HCT116 (cell line): Measurements from ENCODE around the gene IRF9. TPM values are rescaled to one million over a fixed set of nuclear protein-coding genes. Genes with fewer than 3 reads are reported as not detected.

Source experiments
- ATAC-seq: fragments of 200-7000 bp; cut with Tn5 transposase; 2 replicates; pipeline ENCODE4 v1.9.1; 2020; ENCODE audit warnings: mild to moderate bottlenecking, moderate library complexity
- BruUV-seq: library from RNA; stranded (reverse); fragments of 400-500 nt; replicated peaks from 2 replicates; lab custom pipeline; 2021; lab: Mats Ljungman, UMichigan
- CTCF ChIA-PET: fragments of 300-600 bp; sonication (Branson Sonifier 250); formaldehyde crosslinking; loops from one replicate; lab custom pipeline; 2021; ENCODE audit warnings: antibody characterized with exemption; lab: Charles Lee
- POLR2A ChIA-PET: fragments of 300-600, 350-600 bp; sonication (Branson Sonifier 250); formaldehyde crosslinking; loops from one replicate; lab custom pipeline; 2021; ENCODE audit warnings: antibody characterized with exemption; lab: Charles Lee
- RAD21 ChIA-PET, 2 experiments: fragments of 300-600 bp; sonication (Branson Sonifier 250); formaldehyde crosslinking; loops; one replicate each; lab custom pipeline; 2023; ENCODE audit warnings: low total read pairs in 2 of 2; ENCODE audit not compliant: uncharacterized antibody in 2 of 2, unreplicated experiment in 2 of 2, low non-redundant PET in 1 of 2; lab: Charles Lee
- DNase-seq: peaks from one replicate; pipeline ENCODE4 v3.0.0-alpha.2; 2010; ENCODE audit warnings: low read depth, low spot score
- H2AFZ ChIP-seq: fragments of 200-600 bp; shearing (Covaris generic), sonication (generic); 2 replicates; pipeline ENCODE4 v1.6.1; 2017; ENCODE audit warnings: low read depth, mixed run types, mixed read lengths, antibody characterized with exemption, low read length; ENCODE audit not compliant: poor library complexity, severe bottlenecking
- H3K27ac ChIP-seq: 2 replicates; pipeline ENCODE4 v1.5.1; 2012; ENCODE audit warnings: low read depth, low read length
- H3K27me3 ChIP-seq: fragments of 200-600 bp; sonication (generic); 2 replicates; pipeline ENCODE4 v1.6.1; 2016; ENCODE audit warnings: mixed run types, low read length, mixed read lengths; ENCODE audit not compliant: insufficient read depth
- H3K36me3 ChIP-seq, 2 experiments: fragments of 200-500 bp in 1 of 2; fragments of 200-600 bp in 1 of 2; sonication (Bioruptor generic) in 1 of 2; sonication (generic) in 1 of 2; 2 replicates each; pipeline versions ENCODE4 v1.5.1 to v1.6.1; 2014 to 2016; ENCODE audit warnings: low read length in 2 of 2, inconsistent platforms in 1 of 2, mixed read lengths in 1 of 2, mixed run types in 1 of 2; ENCODE audit not compliant: insufficient read depth in 2 of 2, control insufficient read depth in 1 of 2
- H3K4me1 ChIP-seq, 2 experiments: fragments of 200-600 bp in 1 of 2; sonication (generic) in 1 of 2; 2 replicates each; pipeline versions ENCODE4 v1.5.1 to v1.6.1; 2012 to 2017; ENCODE audit warnings: low read length in 2 of 2, inconsistent platforms in 1 of 2, mild to moderate bottlenecking in 1 of 2, mixed read lengths in 1 of 2, mixed run types in 1 of 2, moderate library complexity in 1 of 2; ENCODE audit not compliant: insufficient read depth in 2 of 2, control insufficient read depth in 1 of 2
- H3K4me2 ChIP-seq: fragments of 200-600 bp; sonication (generic); 2 replicates; pipeline ENCODE4 v1.6.1; 2017; ENCODE audit warnings: mixed run types, low read length, mixed read lengths
- H3K4me3 ChIP-seq, 2 experiments: fragments of 200-600 bp in 1 of 2; sonication (generic) in 1 of 2; replicated peaks in 1 of 2; 2 replicates each; pipeline ENCODE4 v1.5.1; 2011 to 2016; ENCODE audit warnings: low read length in 2 of 2, control low read depth in 1 of 2, low read depth in 1 of 2, mild to moderate bottlenecking in 1 of 2, mixed read lengths in 1 of 2, mixed run types in 1 of 2
- H3K79me2 ChIP-seq: fragments of 200-600 bp; sonication (generic); 2 replicates; pipeline ENCODE4 v1.6.1; 2017; ENCODE audit warnings: mild to moderate bottlenecking, mixed run types, low read length, moderate library complexity, mixed read lengths; ENCODE audit not compliant: insufficient read depth
- H3K9ac ChIP-seq: fragments of 200-600 bp; sonication (generic); 2 replicates; pipeline ENCODE4 v1.6.1; 2016; ENCODE audit warnings: low read length, mixed read lengths
- H3K9me2 ChIP-seq: fragments of 200-600 bp; sonication (generic), shearing (Covaris generic); 2 replicates; pipeline ENCODE4 v1.6.1; 2017; ENCODE audit warnings: mixed run types, mild to moderate bottlenecking, moderate library complexity; ENCODE audit not compliant: insufficient read depth
- H3K9me3 ChIP-seq, 2 experiments: fragments of 200-500 bp in 1 of 2; fragments of 200-600 bp in 1 of 2; sonication (Bioruptor generic) in 1 of 2; sonication (generic) in 1 of 2; 2 replicates each; pipeline ENCODE4 v1.6.1; 2014 to 2017; ENCODE audit warnings: low read length in 2 of 2, mixed read lengths in 2 of 2, inconsistent platforms in 1 of 2, low read depth in 1 of 2, mild to moderate bottlenecking in 1 of 2, mixed run types in 1 of 2, moderate library complexity in 1 of 2; ENCODE audit not compliant: control insufficient read depth in 1 of 2, insufficient read depth in 1 of 2
- H4K20me1 ChIP-seq: fragments of 200-600 bp; sonication (generic), shearing (Covaris generic); 2 replicates; pipeline ENCODE4 v1.6.1; 2017; ENCODE audit warnings: mixed run types, mild to moderate bottlenecking, moderate library complexity; ENCODE audit not compliant: insufficient read depth
- CBX3 ChIP-seq: IDR thresholded peaks from 2 replicates; pipeline ENCODE4 v1.6.1; 2012; ENCODE audit warnings: low read depth
- CEBPB ChIP-seq: IDR thresholded peaks from 2 replicates; pipeline ENCODE4 v1.6.1; 2012; ENCODE audit warnings: low read depth
- CTCF ChIP-seq, 3 experiments: fragments of 200-600 bp in 1 of 3; sonication (generic) in 1 of 3; IDR thresholded peaks in 2 of 3; conservative IDR thresholded peaks in 1 of 3; 2 replicates each; pipeline ENCODE4 v1.5.1; 2012 to 2017; ENCODE audit warnings: low read depth in 2 of 3, low read length in 2 of 3, antibody characterized with exemption in 1 of 3, borderline replicate concordance in 1 of 3, control low read depth in 1 of 3, mild to moderate bottlenecking in 1 of 3, mixed read lengths in 1 of 3, mixed run types in 1 of 3, moderate library complexity in 1 of 3; ENCODE audit not compliant: insufficient read depth in 1 of 3
- EZH2phosphoT487 ChIP-seq: fragments of 200-600 bp; IDR thresholded peaks from 2 replicates; pipeline ENCODE4 v1.6.1; 2018; ENCODE audit warnings: antibody characterized with exemption, borderline replicate concordance
- JUND ChIP-seq: IDR thresholded peaks from 2 replicates; pipeline ENCODE4 v1.6.1; 2012
- MAX ChIP-seq: IDR thresholded peaks from 2 replicates; pipeline ENCODE4 v1.6.1; 2012
- RAD21 ChIP-seq: IDR thresholded peaks from 2 replicates; pipeline ENCODE4 v1.6.1; 2012; ENCODE audit warnings: low read depth, mild to moderate bottlenecking
- SIN3A ChIP-seq: IDR thresholded peaks from 2 replicates; pipeline ENCODE4 v1.6.1; 2012; ENCODE audit warnings: low read depth
- SP1 ChIP-seq: IDR thresholded peaks from 2 replicates; pipeline ENCODE4 v1.6.1; 2012; ENCODE audit warnings: low read depth
- ZBTB33 ChIP-seq: IDR thresholded peaks from 2 replicates; pipeline ENCODE4 v1.6.1; 2011; ENCODE audit warnings: mild to moderate bottlenecking, low read length, moderate library complexity; ENCODE audit not compliant: insufficient replicate concordance; ENCODE audit errors: extremely low read depth
- ZFX ChIP-seq: fragments of 450-650 bp; IDR thresholded peaks from 2 replicates; pipeline ENCODE4 v1.6.1; 2017
- ZNF274 ChIP-seq: fragments of 200-500 bp; sonication (Bioruptor generic); IDR thresholded peaks from 2 replicates; pipeline ENCODE4 v1.6.1; 2014; ENCODE audit warnings: mild to moderate bottlenecking, low read depth, low read length, inconsistent platforms
- intact Hi-C: fragments of 100-400 bp; cut with micrococcal nuclease; formaldehyde crosslinking; loops from 2 replicates; pipeline ENCODE4 v1.10.0; 2022
- total RNA-seq: library from RNA; stranded (reverse); gene quantifications from one replicate; pipeline ENCODE4 v1.2.1, GENCODE V29; 2021; ENCODE audit not compliant: unreplicated experiment

The IRF9 gene
- total RNA-seq, 1 experiment from 2014 or later, result 21.7 TPM

- TF ChIP-seq ZNF274 (no peak), EZH2phosphoT487 (no peak), CTCF (IDR thresholded peaks at IDR 0.05 in 2 of 3, conservative IDR thresholded peaks at IDR 0.05 in 1 of 3; ENCODE audit: borderline replicate concordance in 1 of 3, insufficient read depth in 1 of 3, low read depth in 2 of 3, low read length in 2 of 3) (no peak), CEBPB (no peak), SP1 (no peak), MAX (no peak), RAD21 (no peak), JUND (no peak), ZBTB33 (no peak), ZFX (no peak), CBX3 (no peak), SIN3A (no peak)
- Histone ChIP-seq H2AFZ (no peak overlapping the region), H3K4me1 (no peaks in the 10 kb centered on the region), H3K36me3 (peaks cover 18 to 28% of the 10 kb centered on the region in 2 experiments), H3K9ac (no peak overlapping the region), H4K20me1 (no peaks in the 10 kb centered on the region), H3K4me3 (no peak overlapping the region), H3K27ac (no peak overlapping the region), H3K79me2 (no peaks in the 10 kb centered on the region), H3K27me3 (no peaks in the 10 kb centered on the region), H3K4me2 (no peak overlapping the region), H3K9me3 (no peaks in the 10 kb centered on the region), H3K9me2 (no peaks in the 10 kb centered on the region)
- ChIA-PET RAD21 (no interaction called here), CTCF (interaction anchor here (1.0 kb wide), 1 partner anchor 9 kb away, joined by 3 read pairs; no protein-coding TSS in a partner anchor), POLR2A (no interaction called here)
- ATAC-seq (no peak), DNase-seq (no peak)
- intact Hi-C loops, result no loop called here
- no TSS peak for BruUV-seq
Measured at GRCh38 chr14:24122416-24122815, 38.6 kb upstream of the IRF9 start.
